GM19467 (cell line): ENCODE results near the gene KDR.

ENCODE experiments used
- ATAC-seq: cut with Tn5 transposase; IDR thresholded peaks from one replicate; pipeline ENCODE4 v1.9.1; 2021; ENCODE audit warnings: mild to moderate bottlenecking, moderate library complexity; ENCODE audit not compliant: unreplicated experiment

KDR gene

GRCh38 chr4:55124322-55125076 is 896 bp downstream of the KDR start:
- ATAC-seq: no peak

- no peak for ATAC-seq
Measured at GRCh38 chr4:55123791-55124190, 1.6 kb downstream of the KDR start.

GRCh38 chr4:55122235-55122634 is 3.2 kb downstream of the KDR start:
- ATAC-seq: no peak

GRCh38 chr4:55121246-55121645 is 4.1 kb downstream of the KDR start:
- ATAC-seq: no peak

- no peak for ATAC-seq
Measured at GRCh38 chr4:55118397-55118796, 7.0 kb downstream of the KDR start.

GRCh38 chr4:55117511-55117910 is 7.9 kb downstream of the KDR start:
- no peak for ATAC-seq

GRCh38 chr4:55116450-55116849 is 8.9 kb downstream of the KDR start:
- no peak for ATAC-seq

GRCh38 chr4:55111601-55112000 is 13.8 kb downstream of the KDR start:
- ATAC-seq: no peak

GRCh38 chr4:55110131-55110530 is 15.3 kb downstream of the KDR start:
- ATAC-seq: no peak

- ATAC-seq: no peak
Measured at GRCh38 chr4:55107054-55107453, 18.3 kb downstream of the KDR start.

GRCh38 chr4:55103224-55103623 is 22.2 kb downstream of the KDR start:
- no peak for ATAC-seq

GRCh38 chr4:55099816-55100215 is 25.6 kb downstream of the KDR start:
- ATAC-seq: no peak

GRCh38 chr4:55098456-55099204 is 26.8 kb downstream of the KDR start:
- no peak for ATAC-seq

- no peak for ATAC-seq
Measured at GRCh38 chr4:55096619-55097018, 28.8 kb downstream of the KDR start.

GRCh38 chr4:55096045-55096444 is 29.4 kb downstream of the KDR start:
- ATAC-seq: no peak

GRCh38 chr4:55092504-55092903 is 32.9 kb downstream of the KDR start:
- no peak for ATAC-seq

GRCh38 chr4:55089916-55090315 is 35.5 kb downstream of the KDR start:
- ATAC-seq: no peak

GRCh38 chr4:55087913-55088260 is 37.5 kb downstream of the KDR start:
- no peak for ATAC-seq

GRCh38 chr4:55087009-55087912 is 38.1 kb downstream of the KDR start:
- ATAC-seq: no peak

GRCh38 chr4:55086578-55086977 is 38.8 kb downstream of the KDR start:
- no peak for ATAC-seq

- ATAC-seq: no peak
Measured at GRCh38 chr4:55083735-55084134, 41.7 kb downstream of the KDR start.

GRCh38 chr4:55082756-55083155 is 42.6 kb downstream of the KDR start:
- no peak for ATAC-seq
